Neural cell (in vitro differentiated cells): Measurements from ENCODE around the gene SLC8A1. TPM values are rescaled to one million over a fixed set of nuclear protein-coding genes. Genes with fewer than 3 reads are reported as not detected.

Source experiments
- H2AFZ ChIP-seq: fragments of 200-600, 300-800 bp; sonication (generic), shearing (Covaris generic); 2 replicates; pipeline ENCODE4 v1.6.0; 2014; ENCODE audit warnings: low read depth, mild to moderate bottlenecking, antibody characterized with exemption, low read length, moderate library complexity
- H3F3A ChIP-seq: fragments of 200-600 bp; shearing (Covaris generic); 2 replicates; pipeline ENCODE4 v1.6.1; 2016; ENCODE audit warnings: mild to moderate bottlenecking, moderate library complexity, mixed read lengths, antibody characterized with exemption, low read length; ENCODE audit not compliant: insufficient read depth, poor library complexity, severe bottlenecking
- H3K27ac ChIP-seq: fragments of 200-600, 300-800 bp; sonication (generic), shearing (Covaris generic); 2 replicates; pipeline ENCODE4 v1.5.1; 2014; ENCODE audit warnings: mild to moderate bottlenecking, low read length, moderate library complexity
- H3K27me3 ChIP-seq: fragments of 300-800, 200-600 bp; sonication (generic), shearing (Covaris generic); 2 replicates; pipeline ENCODE4 v1.6.0; 2014; ENCODE audit warnings: mild to moderate bottlenecking, low read depth, low read length, moderate library complexity; ENCODE audit not compliant: insufficient read depth
- H3K36me3 ChIP-seq: fragments of 300-800, 200-600 bp; sonication (generic), shearing (Covaris generic); 2 replicates; pipeline ENCODE4 v1.5.1; 2014; ENCODE audit warnings: mild to moderate bottlenecking, antibody characterized with exemption, low read length, moderate library complexity; ENCODE audit not compliant: insufficient read depth
- H3K4me2 ChIP-seq: fragments of 300-800, 200-600 bp; sonication (generic), shearing (Covaris generic); 2 replicates; pipeline ENCODE4 v1.6.0; 2014; ENCODE audit warnings: mild to moderate bottlenecking, low read length
- H3K4me3 ChIP-seq: fragments of 300-800, 200-600 bp; sonication (generic), shearing (Covaris generic); 2 replicates; pipeline ENCODE4 v1.5.1; 2014; ENCODE audit warnings: mild to moderate bottlenecking, low read length, moderate library complexity
- H3K79me2 ChIP-seq: fragments of 200-600 bp; shearing (Covaris generic); replicated peaks from 2 replicates; pipeline ENCODE4 v1.6.0; 2014; ENCODE audit warnings: mild to moderate bottlenecking, low read length, moderate library complexity; ENCODE audit not compliant: insufficient read depth
- H3K9ac ChIP-seq: fragments of 300-800, 200-600 bp; sonication (generic), shearing (Covaris generic); 2 replicates; pipeline ENCODE4 v1.6.1; 2016; ENCODE audit warnings: mild to moderate bottlenecking, low read length, mixed read lengths
- H3K9me2 ChIP-seq: fragments of 200-600 bp; shearing (Covaris generic); 2 replicates; pipeline ENCODE4 v1.6.1; 2016; ENCODE audit warnings: mild to moderate bottlenecking, low read length, mixed read lengths; ENCODE audit not compliant: insufficient read depth
- H3K9me3 ChIP-seq: fragments of 200-600, 300-800 bp; sonication (generic), shearing (Covaris generic); 2 replicates; pipeline ENCODE4 v1.6.1; 2016; ENCODE audit warnings: mild to moderate bottlenecking, mixed run types, low read length, moderate library complexity, mixed read lengths
- H4K20me1 ChIP-seq: fragments of 200-600 bp; shearing (Covaris generic); 2 replicates; pipeline ENCODE4 v1.6.1; 2016; ENCODE audit warnings: mild to moderate bottlenecking, mixed run types; ENCODE audit not compliant: insufficient read depth
- EP300 ChIP-seq: fragments of 450-650 bp; conservative IDR thresholded peaks from 2 replicates; pipeline ENCODE4 v1.6.1; 2014; ENCODE audit warnings: antibody characterized with exemption, mild to moderate bottlenecking, moderate library complexity; ENCODE audit not compliant: poor library complexity, severe bottlenecking
- EZH2 ChIP-seq: fragments of 200-600, 300-800 bp; shearing (Covaris generic), sonication (generic); IDR thresholded peaks from 2 replicates; pipeline ENCODE4 v1.6.1; 2014; ENCODE audit warnings: antibody characterized with exemption, low read length, borderline replicate concordance, mild to moderate bottlenecking; ENCODE audit not compliant: insufficient read depth, poor library complexity, severe bottlenecking
- MXI1 ChIP-seq: fragments of 450-650 bp; conservative IDR thresholded peaks from 2 replicates; pipeline ENCODE4 v1.6.1; 2014; ENCODE audit warnings: antibody characterized with exemption, mild to moderate bottlenecking; ENCODE audit not compliant: poor library complexity, severe bottlenecking
- POLR2AphosphoS5 ChIP-seq: IDR thresholded peaks from 2 replicates; pipeline ENCODE4 v1.6.1; 2012
- RAD21 ChIP-seq: fragments of 450-650 bp; conservative IDR thresholded peaks from 2 replicates; pipeline ENCODE4 v1.6.1; 2014; ENCODE audit warnings: antibody characterized with exemption, mild to moderate bottlenecking, moderate library complexity
- REST ChIP-seq: IDR thresholded peaks from 2 replicates; pipeline ENCODE4 v1.6.1; 2012; ENCODE audit warnings: borderline replicate concordance
- SMC3 ChIP-seq: fragments of 450-650 bp; conservative IDR thresholded peaks from 2 replicates; pipeline ENCODE4 v1.6.1; 2014; ENCODE audit warnings: antibody characterized with exemption, mild to moderate bottlenecking, moderate library complexity; ENCODE audit not compliant: poor library complexity
- TAF1 ChIP-seq: IDR thresholded peaks from 2 replicates; pipeline ENCODE4 v1.6.1; 2012; ENCODE audit warnings: low read depth
- polyA plus RNA-seq: library from polyadenylated mRNA; depleted of rRNA; stranded (reverse); fragments of >200 nt; gene quantifications from 2 replicates; pipeline ENCODE4 v1.2.3, GENCODE V29; 2014
- TF ChIP-seq, protein P1 (sequence below): fragments of 450-650 bp; IDR thresholded peaks from 2 replicates; pipeline ENCODE4 v1.5.1; 2014; ENCODE audit warnings: antibody characterized with exemption, mild to moderate bottlenecking, moderate library complexity; ENCODE audit not compliant: poor library complexity, severe bottlenecking

Gene SLC8A1
- polyA plus RNA-seq, 1 donor from 2014 or later, result 18.7 TPM

DNA sequence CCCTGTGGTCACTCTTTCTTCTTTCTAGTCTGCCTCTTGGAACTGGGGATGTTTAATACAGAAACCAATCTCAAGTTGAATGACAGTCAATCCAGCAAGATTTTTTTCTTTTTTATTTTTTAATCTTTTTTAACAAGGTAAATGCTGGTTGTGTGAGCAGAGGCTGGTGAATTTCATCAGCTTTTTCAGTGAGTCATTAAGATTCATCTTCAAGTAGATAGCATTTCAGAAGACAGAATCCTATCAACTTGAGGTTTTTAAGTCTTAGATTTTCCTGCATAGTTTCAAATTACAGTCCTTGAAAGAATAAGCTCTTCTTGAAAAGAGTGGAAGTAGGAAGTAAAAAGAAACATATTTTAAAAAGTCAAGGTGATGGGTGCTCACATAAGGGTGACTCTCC, 12.4 kb downstream of the SLC8A1 start:
- Histone ChIP-seq H3K4me2 (no peak overlapping the region), H3K9ac (no peak overlapping the region), H3F3A (no peaks in the 10 kb centered on the region), H2AFZ (no peak overlapping the region), H3K4me3 (no peak overlapping the region), H3K9me3 (no peaks in the 10 kb centered on the region), H3K27ac (no peak overlapping the region), H3K36me3 (peaks cover 4% of the 10 kb centered on the region), H3K27me3 (no peaks in the 10 kb centered on the region), H4K20me1 (no peaks in the 10 kb centered on the region), H3K9me2 (no peaks in the 10 kb centered on the region), H3K79me2 (peaks cover 22% of the 10 kb centered on the region)
- TF ChIP-seq SMC3 (no peak), RAD21 (no peak), MXI1 (no peak), EP300 (no peak), POLR2AphosphoS5 (no peak), TAF1 (no peak)
- TF ChIP-seq, protein P1, sequence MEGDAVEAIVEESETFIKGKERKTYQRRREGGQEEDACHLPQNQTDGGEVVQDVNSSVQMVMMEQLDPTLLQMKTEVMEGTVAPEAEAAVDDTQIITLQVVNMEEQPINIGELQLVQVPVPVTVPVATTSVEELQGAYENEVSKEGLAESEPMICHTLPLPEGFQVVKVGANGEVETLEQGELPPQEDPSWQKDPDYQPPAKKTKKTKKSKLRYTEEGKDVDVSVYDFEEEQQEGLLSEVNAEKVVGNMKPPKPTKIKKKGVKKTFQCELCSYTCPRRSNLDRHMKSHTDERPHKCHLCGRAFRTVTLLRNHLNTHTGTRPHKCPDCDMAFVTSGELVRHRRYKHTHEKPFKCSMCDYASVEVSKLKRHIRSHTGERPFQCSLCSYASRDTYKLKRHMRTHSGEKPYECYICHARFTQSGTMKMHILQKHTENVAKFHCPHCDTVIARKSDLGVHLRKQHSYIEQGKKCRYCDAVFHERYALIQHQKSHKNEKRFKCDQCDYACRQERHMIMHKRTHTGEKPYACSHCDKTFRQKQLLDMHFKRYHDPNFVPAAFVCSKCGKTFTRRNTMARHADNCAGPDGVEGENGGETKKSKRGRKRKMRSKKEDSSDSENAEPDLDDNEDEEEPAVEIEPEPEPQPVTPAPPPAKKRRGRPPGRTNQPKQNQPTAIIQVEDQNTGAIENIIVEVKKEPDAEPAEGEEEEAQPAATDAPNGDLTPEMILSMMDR, result no peak

DNA sequence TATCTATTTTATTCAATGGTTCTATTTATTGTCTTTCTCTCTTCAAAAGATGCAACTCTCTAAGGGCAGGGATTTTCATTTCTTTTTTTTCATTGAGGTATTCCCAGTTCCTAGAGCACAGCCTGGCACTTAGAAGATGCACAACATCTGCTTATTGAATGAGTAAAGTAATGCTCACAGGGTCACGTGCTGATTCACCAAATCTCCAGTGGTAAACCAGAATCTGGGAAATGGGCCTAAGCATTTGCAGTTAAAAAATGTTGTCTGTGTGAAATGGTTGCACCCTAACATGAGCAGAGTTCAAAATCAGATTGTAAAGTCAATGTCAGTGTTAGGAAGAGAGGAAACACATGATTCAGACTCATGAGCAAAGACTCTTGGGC, 15.8 kb downstream of the SLC8A1 start:
- peaks cover 11% of the 10 kb centered on the region for H3K79me2 ChIP-seq
- no peak for TF ChIP-seq EZH2
- TF ChIP-seq POLR2AphosphoS5, result no peak
- TF ChIP-seq SMC3, result no peak
- TF ChIP-seq REST, result no peak
- TF ChIP-seq MXI1, result no peak
- TF ChIP-seq, protein P1, result no peak
- no peak for TF ChIP-seq TAF1
- TF ChIP-seq EP300, result no peak
- TF ChIP-seq RAD21, result no peak
- no peak overlapping the region for H3K9ac ChIP-seq
- no peaks in the 10 kb centered on the region for H3K9me2 ChIP-seq
- no peak overlapping the region for H3K27ac ChIP-seq
- H3K36me3 ChIP-seq, result peaks cover 4% of the 10 kb centered on the region
- no peaks in the 10 kb centered on the region for H3K27me3 ChIP-seq
- H3K4me2 ChIP-seq, result no peak overlapping the region
- H2AFZ ChIP-seq, result no peak overlapping the region
- no peak overlapping the region for H3K4me3 ChIP-seq
- H3F3A ChIP-seq, result no peaks in the 10 kb centered on the region
- H3K9me3 ChIP-seq, result no peaks in the 10 kb centered on the region
- no peaks in the 10 kb centered on the region for H4K20me1 ChIP-seq
